Activated CD8-positive, alpha-beta memory T cell treated with anti-CD3 and anti-CD28 coated beads for 36 hours (primary cell): ENCODE results near the gene CDH15. TPM values are rescaled to one million over a fixed set of nuclear protein-coding genes. Genes with fewer than 3 reads are reported as not detected.

Experiments
- CTCF ChIA-PET: fragments of 350-600 bp; sonication (Branson Sonifier 250); formaldehyde crosslinking; loops from one replicate; lab custom pipeline; 2021; ENCODE audit warnings: antibody characterized with exemption; lab: Charles Lee
- POLR2A ChIA-PET: fragments of 350-600 bp; sonication (Branson Sonifier 250); formaldehyde crosslinking; loops from one replicate; lab custom pipeline; 2021; ENCODE audit warnings: antibody characterized with exemption; lab: Charles Lee
- total RNA-seq, 2 experiments: library from RNA; stranded (reverse); gene quantifications; one replicate each; pipeline ENCODE4 v1.2.3, GENCODE V29; 2021

Gene CDH15
- total RNA-seq, 2 experiments from 2014 or later: not detected

DNA sequence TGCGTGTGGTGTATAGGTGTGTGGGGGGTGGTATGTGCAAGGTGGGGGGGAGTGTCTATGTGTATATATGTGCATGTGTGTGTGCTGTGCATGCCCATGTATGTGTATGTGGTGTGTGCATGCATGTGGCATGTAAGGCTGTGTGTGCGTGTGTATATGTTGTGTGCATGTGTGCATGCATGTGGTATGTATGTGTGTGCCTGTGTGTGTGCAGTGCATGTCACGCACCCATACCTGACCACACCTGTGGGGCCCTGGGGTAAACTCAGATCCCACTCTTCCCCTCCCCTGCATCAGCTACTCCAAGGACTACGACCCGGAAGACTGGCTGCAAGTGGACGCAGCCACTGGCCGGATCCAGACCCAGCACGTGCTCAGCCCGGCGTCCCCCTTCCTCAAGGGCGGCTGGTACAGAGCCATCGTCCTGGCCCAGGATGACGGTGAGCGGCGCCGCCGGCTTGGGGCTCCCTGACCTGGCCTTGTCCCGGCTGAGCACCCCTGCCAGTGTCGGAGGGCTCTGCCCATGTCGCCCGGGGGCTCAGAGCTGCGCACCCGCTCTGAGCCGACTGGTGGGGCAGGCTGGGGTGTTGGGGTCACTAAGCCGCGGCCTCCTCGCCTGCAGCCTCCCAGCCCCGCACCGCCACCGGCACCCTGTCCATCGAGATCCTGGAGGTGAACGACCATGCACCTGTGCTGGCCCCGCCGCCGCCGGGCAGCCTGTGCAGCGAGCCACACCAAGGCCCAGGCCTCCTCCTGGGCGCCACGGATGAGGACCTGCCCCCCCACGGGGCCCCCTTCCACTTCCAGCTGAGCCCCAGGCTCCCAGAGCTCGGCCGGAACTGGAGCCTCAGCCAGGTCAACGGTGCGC, 19.7 kb downstream of the CDH15 start:
- POLR2A ChIA-PET: no interaction called here
- CTCF ChIA-PET: interaction anchor here (0.6 kb wide), 1 partner anchor 95 kb away, joined by 4 read pairs; no protein-coding TSS in a partner anchor

DNA sequence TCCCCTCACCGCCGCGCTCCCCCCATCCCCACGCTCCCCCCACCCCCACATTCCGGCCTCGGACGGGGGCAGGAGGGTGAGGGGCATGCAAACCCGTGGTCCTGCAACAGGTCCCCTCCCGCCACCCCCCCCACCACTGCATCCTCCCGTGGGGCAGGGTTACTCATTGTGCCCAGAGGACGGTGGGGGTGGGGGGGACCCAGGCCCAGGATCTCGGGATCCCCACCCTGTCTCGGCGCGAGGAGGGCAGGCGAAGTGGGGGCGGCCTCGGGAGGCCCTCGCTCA, 20.3 kb downstream of the CDH15 start:
- POLR2A ChIA-PET: no interaction called here
- CTCF ChIA-PET: no interaction called here

DNA sequence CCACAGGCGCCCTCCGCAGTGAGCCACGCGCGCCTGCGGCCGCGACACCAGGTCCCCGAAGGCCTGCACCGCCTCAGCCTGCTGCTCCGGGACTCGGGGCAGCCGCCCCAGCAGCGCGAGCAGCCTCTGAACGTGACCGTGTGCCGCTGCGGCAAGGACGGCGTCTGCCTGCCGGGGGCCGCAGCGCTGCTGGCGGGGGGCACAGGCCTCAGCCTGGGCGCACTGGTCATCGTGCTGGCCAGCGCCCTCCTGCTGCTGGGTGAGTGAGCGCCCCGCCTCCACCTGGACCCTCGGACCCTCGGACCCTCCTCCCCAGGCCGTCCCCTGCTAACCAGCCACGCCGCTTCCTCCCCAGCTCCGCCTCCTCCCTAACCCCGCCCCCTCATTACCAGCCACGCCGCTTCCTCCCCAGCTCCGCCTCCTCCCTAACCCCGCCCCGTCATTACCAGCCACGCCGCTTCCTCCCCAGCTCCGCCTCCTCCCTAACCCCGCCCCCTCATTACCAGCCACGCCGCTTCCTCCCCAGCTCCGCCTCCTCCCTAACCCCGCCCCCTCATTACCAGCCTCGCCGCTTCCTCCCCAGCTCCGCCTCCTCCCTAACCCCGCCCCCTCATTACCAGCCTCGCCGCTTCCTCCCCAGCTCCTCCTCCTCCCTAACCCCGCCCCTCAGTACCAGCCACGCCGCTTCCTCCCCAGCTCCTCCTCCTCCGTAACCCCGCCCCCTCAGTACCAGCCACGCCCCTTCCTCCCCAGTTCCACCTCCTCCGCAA, 20.8 kb downstream of the CDH15 start:
- ChIA-PET POLR2A (interaction anchor here (0.6 to 0.7 kb wide), 2 partner anchors 339 to 381 kb away, joined by 3 read pairs; partner anchors contain the start of gene APRT), CTCF (interaction anchor here (0.8 to 1.5 kb wide), 3 partner anchors 21 to 455 kb away, joined by 3 to 5 read pairs (median 3); partner anchors contain the start of gene CDH15)

DNA sequence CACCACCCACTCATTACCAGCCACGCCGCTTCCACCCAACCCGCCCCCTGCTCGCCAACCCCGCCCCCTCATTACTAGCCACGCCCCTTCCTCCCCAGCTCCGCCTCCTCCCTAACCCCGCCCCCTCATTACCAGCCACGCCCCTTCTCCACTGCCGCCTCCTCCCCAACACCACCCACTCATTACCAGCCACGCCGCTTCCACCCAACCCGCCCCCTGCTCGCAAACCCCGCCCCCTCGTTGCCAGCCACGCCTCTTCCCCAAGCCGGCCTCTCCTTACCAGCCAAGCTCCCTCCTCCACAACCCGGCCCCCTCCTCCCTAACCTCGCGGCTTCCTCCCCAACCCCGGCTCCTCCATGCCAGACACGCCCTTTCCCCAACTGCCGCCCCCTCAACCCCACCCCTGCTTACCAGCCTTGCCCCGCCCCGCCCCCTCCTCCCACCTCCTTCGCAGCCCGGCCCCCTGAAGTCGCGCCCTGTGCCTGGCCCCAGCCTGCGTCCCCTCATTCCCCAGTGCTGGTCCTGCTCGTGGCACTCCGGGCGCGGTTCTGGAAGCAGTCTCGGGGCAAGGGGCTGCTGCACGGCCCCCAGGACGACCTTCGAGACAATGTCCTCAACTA, 21.5 kb downstream of the CDH15 start:
- CTCF ChIA-PET: interaction anchor here (0.8 to 1.5 kb wide), 3 partner anchors 22 to 456 kb away, joined by 3 to 5 read pairs (median 3); partner anchors contain the start of gene CDH15

GRCh38 chr16:89193576-89194293, 22.2 kb downstream of the CDH15 start:
- POLR2A ChIA-PET: no interaction called here
- CTCF ChIA-PET: interaction anchor here (0.7 to 1.5 kb wide), 2 partner anchors 456 to 1833 kb away, joined by 3 to 5 read pairs; no protein-coding TSS in a partner anchor

More for the DNA sequence above, 21.5 kb downstream of the CDH15 start:
- POLR2A ChIA-PET: interaction anchor here (0.6 to 0.7 kb wide), 2 partner anchors 340 to 381 kb away, joined by 3 read pairs; partner anchors contain the start of gene APRT

DNA sequence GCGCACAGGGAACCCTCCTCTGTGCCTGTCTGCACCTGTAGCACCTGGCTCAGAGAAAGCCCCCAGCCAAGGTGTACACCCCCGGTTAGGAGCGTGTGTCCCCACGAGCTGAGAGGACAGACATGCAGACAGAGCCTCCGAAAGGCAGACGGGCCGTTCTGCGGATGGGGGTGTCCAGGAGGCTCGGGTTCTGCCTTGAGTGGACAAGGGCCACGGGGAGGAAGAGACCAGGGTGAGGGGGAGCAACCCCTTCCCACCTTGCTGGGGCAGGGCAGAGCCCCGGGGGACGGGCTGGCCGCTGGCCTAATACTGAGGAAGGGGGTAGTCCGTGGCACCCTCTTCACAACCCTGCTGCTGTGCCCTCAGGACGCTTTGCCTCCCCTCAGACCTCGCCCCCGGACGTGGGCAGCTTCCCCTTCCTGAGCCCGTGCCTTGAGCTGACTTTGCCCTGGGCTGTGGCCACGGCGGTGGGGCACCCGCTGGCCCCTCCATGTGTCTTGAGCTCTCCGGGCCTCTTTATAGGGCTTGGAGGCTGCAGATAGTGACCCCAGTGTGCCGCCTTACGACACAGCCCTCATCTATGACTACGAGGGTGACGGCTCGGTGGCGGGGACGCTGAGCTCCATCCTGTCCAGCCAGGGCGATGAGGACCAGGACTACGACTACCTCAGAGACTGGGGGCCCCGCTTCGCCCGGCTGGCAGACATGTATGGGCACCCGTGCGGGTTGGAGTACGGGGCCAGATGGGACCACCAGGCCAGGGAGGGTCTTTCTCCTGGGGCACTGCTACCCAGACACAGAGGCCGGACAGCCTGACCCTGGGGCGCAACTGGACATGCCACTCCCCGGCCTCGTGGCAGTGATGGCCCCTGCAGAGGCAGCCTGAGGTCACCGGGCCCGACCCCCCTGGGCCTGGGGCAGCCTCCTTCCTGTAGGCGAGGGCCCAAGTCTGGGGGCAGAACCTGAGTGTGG, 23.1 kb downstream of the CDH15 start:
- ChIA-PET CTCF (interaction anchor here (0.7 kb wide), 1 partner anchor 1834 kb away, joined by 3 read pairs; no protein-coding TSS in a partner anchor), POLR2A (interaction anchor here (0.7 kb wide), 1 partner anchor 10 kb away, joined by 5 read pairs; no protein-coding TSS in a partner anchor)

DNA sequence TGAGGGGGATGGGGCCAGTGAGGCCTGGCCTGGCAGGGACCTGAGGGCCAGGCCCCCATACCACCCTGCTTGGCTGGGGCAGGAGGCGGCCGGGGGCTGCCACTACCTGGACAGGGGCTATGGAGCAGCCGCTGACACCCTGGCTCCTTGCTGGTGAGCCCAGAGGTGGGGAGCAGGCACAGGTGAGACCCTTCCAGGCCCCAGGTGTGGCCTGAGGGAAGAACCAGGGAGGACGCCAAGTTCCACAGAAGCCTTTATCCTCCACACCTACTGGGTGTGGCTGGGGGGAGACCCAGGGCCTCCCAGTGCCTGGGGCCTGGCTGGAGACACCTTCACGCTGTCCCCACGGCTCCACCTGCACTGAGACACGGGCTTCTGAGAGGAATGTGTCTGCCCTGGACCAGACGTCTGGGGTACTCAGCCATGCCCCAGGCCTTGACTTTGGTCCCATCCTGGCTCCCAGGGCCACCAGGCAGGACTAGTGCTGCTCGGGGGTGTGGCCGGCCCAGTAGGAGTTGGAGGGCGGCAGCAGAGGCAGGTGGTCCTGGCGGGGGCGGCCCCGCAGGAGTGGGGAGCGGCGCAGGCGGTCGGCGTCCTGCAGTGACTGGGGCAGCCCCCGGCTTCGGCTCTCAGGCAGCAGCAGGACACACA, 24.1 kb downstream of the CDH15 start:
- ChIA-PET POLR2A (no interaction called here), CTCF (no interaction called here)

DNA sequence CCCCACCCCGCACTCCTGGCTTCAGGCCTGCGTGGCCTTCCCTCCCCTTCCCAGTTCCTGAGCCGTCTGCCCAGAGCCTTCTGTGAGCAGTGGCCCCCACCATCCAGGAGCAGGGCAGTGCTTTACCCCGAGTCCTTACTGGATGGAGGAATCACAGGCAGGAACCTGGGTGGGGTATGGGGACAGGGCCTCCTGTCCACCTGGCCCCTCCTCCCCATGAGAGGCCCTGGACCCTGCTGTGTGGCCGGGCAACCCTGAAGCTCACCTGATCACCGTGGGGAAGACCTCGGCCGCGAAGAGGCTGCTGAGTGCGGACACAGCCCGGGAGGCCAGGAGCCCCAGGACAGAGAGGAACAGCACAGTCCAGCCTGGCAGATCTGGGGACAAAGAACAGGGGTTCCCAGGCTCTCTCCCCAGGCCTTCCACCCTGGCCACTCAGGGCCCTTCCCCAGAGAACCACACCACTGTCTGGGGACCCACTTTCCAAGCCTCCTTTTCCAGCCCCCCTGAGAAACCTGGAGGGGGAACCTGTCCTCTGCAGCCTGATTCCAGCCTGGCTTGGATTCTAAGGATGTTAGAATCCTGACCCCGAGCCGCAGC, 25.6 kb downstream of the CDH15 start:
- ChIA-PET POLR2A (no interaction called here), CTCF (interaction anchor here (0.7 kb wide), 1 partner anchor 88 kb away, joined by 3 read pairs; no protein-coding TSS in a partner anchor)

- ChIA-PET POLR2A (no interaction called here), CTCF (no interaction called here)
Measured at GRCh38 chr16:89197633-89198416, 26.3 kb downstream of the CDH15 start.

GRCh38 chr16:89198417-89199240, 27.1 kb downstream of the CDH15 start:
- POLR2A ChIA-PET: no interaction called here
- CTCF ChIA-PET: no interaction called here

GRCh38 chr16:89199241-89200123, 27.9 kb downstream of the CDH15 start:
- ChIA-PET POLR2A (no interaction called here), CTCF (no interaction called here)

GRCh38 chr16:89200124-89200849, 28.7 kb downstream of the CDH15 start, which contains the start of gene SLC22A31:
TSS of gene SLC22A31 (minus strand) at chr16:89200537. CDS start at chr16:89200501, 36 bp downstream.
- ChIA-PET POLR2A (no interaction called here), CTCF (no interaction called here)

- ChIA-PET CTCF (no interaction called here), POLR2A (no interaction called here)
Measured at GRCh38 chr16:89200850-89201411, 29.4 kb downstream of the CDH15 start.
